A673 (cell line): ENCODE measurements around the gene UPF1. TPM values are rescaled to one million over a fixed set of nuclear protein-coding genes. Genes with fewer than 3 reads are reported as not detected.

Source experiments
- BruUV-seq: library from RNA; stranded (reverse); fragments of 400-500 nt; replicated peaks from 2 replicates; lab custom pipeline; 2021; lab: Mats Ljungman, UMichigan
- CTCF ChIA-PET: fragments of 300-600 bp; sonication (Branson Sonifier 250); formaldehyde crosslinking; loops from one replicate; lab custom pipeline; 2022; ENCODE audit warnings: antibody characterized with exemption; lab: Charles Lee
- POLR2A ChIA-PET: fragments of 300-600 bp; sonication (Branson Sonifier 250); formaldehyde crosslinking; loops from one replicate; lab custom pipeline; 2022; ENCODE audit warnings: antibody characterized with exemption; ENCODE audit not compliant: low non-redundant PET; lab: Charles Lee
- DNase-seq: peaks from one replicate; pipeline ENCODE4 v3.0.0-alpha.2; 2015; ENCODE audit warnings: low spot score
- H3K27ac ChIP-seq: fragments of 200-600 bp; sonication (generic); 2 replicates; pipeline ENCODE4 v1.5.1; 2016; ENCODE audit warnings: mixed run types, low read depth, mild to moderate bottlenecking, mixed read lengths, antibody characterized with exemption, low read length; ENCODE audit not compliant: poor library complexity, severe bottlenecking
- H3K27me3 ChIP-seq: fragments of 200-600 bp; sonication (generic); replicated peaks from 2 replicates; pipeline ENCODE4 v1.6.1; 2017; ENCODE audit warnings: mixed run types, low read depth, mild to moderate bottlenecking, mixed read lengths, antibody characterized with exemption, low read length; ENCODE audit not compliant: insufficient read depth, poor library complexity
- H3K36me3 ChIP-seq: fragments of 200-600 bp; sonication (generic); 2 replicates; pipeline ENCODE4 v1.6.1; 2016; ENCODE audit warnings: mixed run types, mild to moderate bottlenecking, mixed read lengths, antibody characterized with exemption, low read length; ENCODE audit not compliant: insufficient read depth, poor library complexity, severe bottlenecking
- H3K4me1 ChIP-seq: fragments of 200-600 bp; sonication (generic); 2 replicates; pipeline ENCODE4 v1.6.1; 2017; ENCODE audit warnings: mixed run types, mild to moderate bottlenecking, mixed read lengths, antibody characterized with exemption, low read length; ENCODE audit not compliant: insufficient read depth, poor library complexity, severe bottlenecking
- H3K4me3 ChIP-seq: fragments of 200-600 bp; sonication (generic); 2 replicates; pipeline ENCODE4 v1.5.1; 2016; ENCODE audit warnings: low read depth, mixed run types, mild to moderate bottlenecking, mixed read lengths, low read length; ENCODE audit not compliant: poor library complexity, severe bottlenecking
- H3K9me3 ChIP-seq: fragments of 200-600 bp; sonication (generic); 2 replicates; pipeline ENCODE4 v1.6.1; 2016; ENCODE audit warnings: mixed run types, low read depth, mild to moderate bottlenecking, mixed read lengths, antibody characterized with exemption, low read length; ENCODE audit not compliant: poor library complexity, severe bottlenecking
- CTCF ChIP-seq: fragments of 300-800, 200-600 bp; sonication (generic); conservative IDR thresholded peaks from 2 replicates; pipeline ENCODE4 v1.5.1; 2017; ENCODE audit warnings: low read depth, mild to moderate bottlenecking, antibody characterized with exemption, low read length, moderate library complexity, mixed read lengths
- EZH2 ChIP-seq: fragments of 200-600 bp; sonication (generic); IDR thresholded peaks from 2 replicates; pipeline ENCODE4 v1.6.1; 2017; ENCODE audit warnings: borderline replicate concordance, low read depth, mild to moderate bottlenecking, mixed read lengths, antibody characterized with exemption, low read length; ENCODE audit not compliant: poor library complexity, severe bottlenecking
- intact Hi-C: fragments of 100-400 bp; cut with micrococcal nuclease; formaldehyde crosslinking; loops from one replicate; pipeline ENCODE4 v1.10.0; 2022; ENCODE audit not compliant: unreplicated experiment
- total RNA-seq: library from RNA; stranded (reverse); gene quantifications from 2 replicates; pipeline ENCODE4 v1.2.3, GENCODE V29; 2021

The UPF1 gene
- total RNA-seq, 1 experiment from 2014 or later: 83.8 TPM

- CTCF ChIA-PET: no interaction called here
- H3K4me1 ChIP-seq: no peaks in the 10 kb centered on the region
Observed at GRCh38 chr19:18875726-18876125, 44.0 kb downstream of the UPF1 start.

GRCh38 chr19:18876865-18877264, 45.1 kb downstream of the UPF1 start:
- no peak for TF ChIP-seq CTCF
- no peak for TF ChIP-seq EZH2
- H3K36me3 ChIP-seq: peaks cover 13% of the 10 kb centered on the region
- DNase-seq: no peak
- no peaks in the 10 kb centered on the region for H3K4me1 ChIP-seq
- H3K27me3 ChIP-seq: no peaks in the 10 kb centered on the region
- no peaks in the 10 kb centered on the region for H3K9me3 ChIP-seq
- no peak overlapping the region for H3K27ac ChIP-seq
- H3K4me3 ChIP-seq: no peak overlapping the region
- ChIA-PET CTCF (interaction anchor here (0.5 to 0.9 kb wide), 3 partner anchors 9 to 61 kb away, joined by 3 to 21 read pairs (median 3); no protein-coding TSS in a partner anchor), POLR2A (no interaction called here)
- intact Hi-C loops: no loop called here
- no TSS peak for BruUV-seq

More at GRCh38 chr19:18875726-18876125, 44.0 kb downstream of the UPF1 start:
- no TSS peak for BruUV-seq
- Histone ChIP-seq H3K27ac (no peak overlapping the region), H3K4me3 (no peak overlapping the region), H3K36me3 (peaks cover 13% of the 10 kb centered on the region), H3K9me3 (no peaks in the 10 kb centered on the region), H3K27me3 (no peaks in the 10 kb centered on the region)
- no peak for TF ChIP-seq CTCF
- TF ChIP-seq EZH2: no peak
- DNase-seq: no peak
- POLR2A ChIA-PET: no interaction called here
- intact Hi-C loops: no loop called here

GRCh38 chr19:18878058-18878797, 46.5 kb downstream of the UPF1 start:
- Histone ChIP-seq H3K9me3 (no peaks in the 10 kb centered on the region), H3K27me3 (no peaks in the 10 kb centered on the region), H3K4me1 (no peaks in the 10 kb centered on the region), H3K4me3 (no peak overlapping the region), H3K36me3 (peaks cover 13% of the 10 kb centered on the region), H3K27ac (no peak overlapping the region)
- no peak for DNase-seq
- CTCF ChIA-PET: no interaction called here
- POLR2A ChIA-PET: no interaction called here
- BruUV-seq: no TSS peak
- intact Hi-C loops: no loop called here
- TF ChIP-seq CTCF (no peak), EZH2 (no peak)
